ENCODE results near the gene EXOC2.
A peak's percentile ranks its signal among the peaks of the same experiment; 100 is the strongest.
"Not testable (repeated sequence)": the region's sequence is repeated elsewhere in the genome, so short reads cannot be mapped to it uniquely, and the experiment has no call there.

The EXOC2 gene

DNA sequence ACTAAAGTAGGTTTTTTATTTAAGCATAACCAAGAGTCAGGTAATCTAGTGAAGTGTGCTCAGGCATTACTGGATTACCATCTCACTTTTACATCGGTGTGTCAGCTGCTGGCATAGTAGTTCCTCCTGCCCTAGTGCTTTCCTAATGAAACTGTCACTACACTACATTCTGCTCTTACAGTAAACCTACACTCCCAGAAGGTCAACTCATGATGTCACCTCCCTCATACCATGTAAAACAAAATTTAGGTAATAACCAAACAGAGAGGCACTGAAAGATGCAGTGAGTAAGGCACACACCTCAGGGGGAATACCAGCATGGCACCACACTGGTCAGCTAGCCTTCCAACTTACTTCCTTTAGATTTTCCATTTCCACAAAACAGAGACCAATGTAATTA is 59.3 kb downstream of the EXOC2 start:
- DNase-seq: no peak

GRCh38 chr6:628766-629165 is 64.2 kb downstream of the EXOC2 start:
- DNase-seq: no peak

DNA sequence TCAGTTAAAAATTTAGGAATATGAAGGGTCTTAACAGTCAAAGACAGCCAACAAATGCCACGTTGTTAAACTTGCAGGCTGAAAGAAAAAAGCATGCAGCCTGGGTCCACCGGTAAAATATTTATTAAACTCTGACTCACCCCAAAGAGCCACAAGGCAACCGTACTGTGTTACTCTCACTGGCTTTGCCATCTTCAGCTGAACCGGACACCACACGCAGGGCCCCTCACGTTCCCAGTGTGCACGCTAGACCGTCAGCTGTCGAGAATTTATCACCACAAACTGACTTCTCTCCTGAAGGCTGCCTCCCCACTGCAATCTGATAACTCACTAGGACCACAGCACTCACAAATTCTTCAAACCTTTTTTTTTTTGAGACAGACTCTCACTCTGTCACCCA is 66.7 kb downstream of the EXOC2 start:
- peak; percentile 49 for DNase-seq

- peak; percentile 32 for DNase-seq
These were observed 68.0 kb downstream of the EXOC2 start for GRCh38 chr6:624979-625378.

- no peak for DNase-seq
These were observed 70.5 kb downstream of the EXOC2 start for GRCh38 chr6:622462-622861.

DNA sequence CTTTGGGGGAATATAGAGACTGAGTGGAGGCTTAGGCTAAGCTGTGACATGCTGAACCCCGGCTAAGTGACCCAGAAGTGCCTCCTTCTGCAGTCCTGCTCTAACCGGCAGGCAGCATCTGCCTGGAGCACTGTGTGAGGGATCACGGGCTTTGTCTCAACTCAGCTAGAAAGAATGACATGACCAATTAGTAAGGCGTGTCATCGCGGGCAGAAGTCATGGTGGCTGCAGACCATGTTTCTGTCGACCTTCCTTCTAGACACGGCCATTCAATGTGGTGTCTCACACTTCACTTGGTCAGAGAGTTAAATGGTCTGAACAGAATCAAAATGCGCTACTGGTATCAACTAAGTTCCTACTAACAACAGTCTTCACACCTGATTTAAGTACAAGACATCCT is 71.0 kb downstream of the EXOC2 start:
- no peak for DNase-seq

GRCh38 chr6:620950-621349 is 72.0 kb downstream of the EXOC2 start:
- DNase-seq: no peak

GRCh38 chr6:620166-620565 is 72.8 kb downstream of the EXOC2 start:
- DNase-seq: no peak

DNA sequence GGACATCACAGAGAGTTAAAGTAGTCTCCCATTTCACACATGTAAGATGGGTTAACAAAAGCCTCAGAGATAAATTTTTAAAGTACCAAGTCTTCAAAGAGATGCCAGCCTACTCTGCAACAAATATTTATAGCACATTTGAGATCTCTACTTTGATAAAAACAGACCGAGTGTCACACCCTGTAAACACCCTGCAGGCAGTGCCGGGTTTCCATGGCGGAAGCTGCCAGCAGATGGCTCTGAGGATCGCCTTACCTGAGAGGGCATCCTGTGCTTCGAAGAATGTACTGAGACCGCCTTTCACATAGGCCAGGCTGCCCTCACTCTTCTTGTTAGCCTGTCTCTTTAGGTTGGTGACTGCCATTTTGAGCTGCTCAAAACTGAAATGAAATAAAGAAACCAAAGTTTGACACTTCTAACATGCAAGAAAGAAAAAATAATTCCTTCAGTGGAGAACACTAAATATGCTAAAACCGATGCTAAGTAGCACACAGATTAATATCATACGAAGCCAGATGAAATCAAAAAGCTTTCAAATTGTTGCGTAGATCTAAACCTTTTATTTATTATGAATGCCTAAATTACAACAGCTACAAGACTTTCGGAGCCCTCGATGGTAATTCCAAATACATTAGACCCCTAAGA is 75.4 kb downstream of the EXOC2 start:
- no peak for DNase-seq

DNA sequence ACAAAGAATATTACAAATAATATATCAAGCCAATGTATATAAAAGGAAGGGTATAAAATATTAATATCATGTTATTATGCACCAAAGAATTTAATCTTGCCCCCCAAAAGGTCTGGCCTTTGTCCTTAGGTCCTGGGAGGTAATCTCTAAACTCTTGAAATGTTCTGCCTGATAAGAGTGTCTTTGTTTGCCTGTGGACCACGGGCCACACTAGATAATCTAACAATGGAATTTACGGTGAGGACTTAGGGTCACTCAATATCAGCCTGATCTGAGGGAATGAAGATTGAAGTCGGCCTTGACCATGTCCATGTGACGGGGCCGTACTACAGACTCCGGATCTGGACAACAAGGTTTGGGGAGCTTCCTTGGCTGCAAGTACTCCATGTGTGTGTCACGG is 79.0 kb downstream of the EXOC2 start:
- DNase-seq: no peak

GRCh38 chr6:611928-612327 is 81.0 kb downstream of the EXOC2 start:
- no peak for DNase-seq

GRCh38 chr6:610882-611281 is 82.1 kb downstream of the EXOC2 start:
- DNase-seq: no peak

DNA sequence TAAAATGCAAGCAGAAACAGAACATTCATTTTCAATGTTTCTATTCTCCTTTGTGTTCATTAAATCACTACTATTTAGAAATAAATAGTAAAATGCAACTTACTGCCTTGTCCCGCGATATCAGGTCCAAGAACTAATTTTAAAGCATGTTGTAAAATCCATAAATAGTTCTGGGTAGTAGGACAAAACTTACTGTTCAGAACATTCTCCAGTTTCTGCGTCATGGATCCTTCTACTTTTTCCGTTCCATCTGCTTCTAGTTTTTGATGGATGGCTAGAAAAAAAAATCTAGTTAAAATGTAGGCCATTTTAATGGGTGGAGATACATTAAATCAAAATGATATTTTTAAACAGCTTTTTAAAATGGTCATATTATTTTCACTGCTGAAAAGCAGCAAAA is 83.0 kb downstream of the EXOC2 start:
- DNase-seq: no peak

DNA sequence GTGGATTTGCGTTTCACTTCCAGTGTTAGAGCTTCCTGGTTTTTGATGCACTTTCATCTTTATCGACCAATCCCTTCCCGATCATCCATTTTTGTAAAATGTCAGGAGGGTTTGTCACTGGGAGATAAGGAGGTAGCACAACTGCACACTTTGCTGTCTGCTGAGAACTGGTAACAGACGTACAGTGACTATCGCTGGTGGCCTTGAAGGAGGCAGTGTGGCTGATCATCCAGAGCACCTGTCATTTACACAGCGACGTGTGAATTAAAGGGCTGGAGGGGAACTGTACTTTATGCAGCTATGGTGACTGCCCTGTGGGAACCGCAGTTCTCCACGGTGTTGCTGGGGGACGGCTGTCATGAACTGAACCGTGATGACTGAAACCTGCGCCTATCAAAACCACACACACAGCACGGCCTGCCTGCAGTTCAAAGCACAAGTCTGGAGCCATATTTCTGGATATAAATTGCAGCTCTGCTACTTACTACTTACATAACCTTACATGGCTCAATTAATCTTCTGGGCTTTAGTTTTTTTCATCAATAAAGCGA is 86.0 kb downstream of the EXOC2 start:
- no peak for DNase-seq

DNA sequence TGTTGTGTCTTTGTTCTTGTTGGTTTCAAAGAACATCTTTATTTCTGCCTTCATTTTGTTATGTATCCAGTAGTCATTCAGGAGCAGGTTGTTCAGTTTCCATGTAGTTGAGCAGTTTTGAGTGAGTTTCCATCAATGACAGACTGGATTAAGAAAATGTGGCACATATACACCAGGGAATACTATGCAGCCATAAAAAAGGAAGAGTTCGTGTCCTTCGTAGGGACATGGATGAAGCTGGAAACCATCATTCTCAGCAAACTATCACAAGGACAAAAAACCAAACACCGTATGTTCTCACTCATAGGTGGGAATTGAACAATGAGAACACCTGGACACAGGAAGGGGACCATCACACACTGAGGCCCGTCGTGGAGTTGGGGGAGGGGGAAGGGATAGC is 87.0 kb downstream of the EXOC2 start:
- DNase-seq: not testable (repeated sequence)

GRCh38 chr6:604579-604978 is 88.4 kb downstream of the EXOC2 start:
- no peak for DNase-seq

- DNase-seq: no peak
These were observed 89.7 kb downstream of the EXOC2 start for GRCh38 chr6:603265-603664.

DNA sequence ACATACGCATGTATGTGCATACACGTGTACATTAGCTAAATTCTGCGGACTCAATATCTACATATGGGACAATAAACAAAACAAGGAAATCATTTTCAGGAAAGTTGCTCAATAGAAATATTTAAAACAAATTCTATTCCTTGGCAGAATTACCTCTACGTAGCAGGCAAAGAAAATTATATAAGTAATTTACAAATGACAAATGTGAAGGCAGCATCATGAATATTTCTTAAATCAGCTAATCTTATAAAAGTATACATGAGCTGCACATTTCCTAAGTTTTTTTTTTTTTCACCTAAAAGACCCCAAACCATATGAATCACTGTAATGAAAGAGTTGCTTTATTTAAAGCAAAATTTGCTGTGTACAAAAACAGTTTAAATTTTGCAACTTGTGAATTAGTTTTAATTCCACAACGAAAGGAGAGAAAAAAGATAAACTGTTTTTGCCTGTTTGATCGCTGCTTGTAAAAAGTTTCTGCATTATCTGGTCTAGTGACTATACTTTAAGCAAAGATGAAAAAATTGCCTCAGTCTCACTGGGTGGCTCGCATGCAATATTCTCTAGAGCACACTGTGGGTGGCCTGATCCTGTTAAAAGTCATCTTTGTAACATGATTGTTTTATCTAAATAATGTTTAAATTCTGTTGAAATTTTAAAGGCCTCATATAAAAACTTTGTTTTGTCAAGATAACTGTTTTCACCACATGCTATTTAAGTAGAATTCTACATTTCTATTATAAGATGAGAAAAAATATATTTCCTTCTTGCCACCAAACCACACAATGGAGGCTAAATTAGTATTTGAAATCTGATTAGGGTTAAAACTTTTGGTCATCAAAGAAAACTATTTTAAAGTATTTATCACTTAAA is 93.1 kb downstream of the EXOC2 start:
- no peak for DNase-seq

- DNase-seq: no peak
These were observed 99.1 kb downstream of the EXOC2 start for GRCh38 chr6:593907-594212.

DNA sequence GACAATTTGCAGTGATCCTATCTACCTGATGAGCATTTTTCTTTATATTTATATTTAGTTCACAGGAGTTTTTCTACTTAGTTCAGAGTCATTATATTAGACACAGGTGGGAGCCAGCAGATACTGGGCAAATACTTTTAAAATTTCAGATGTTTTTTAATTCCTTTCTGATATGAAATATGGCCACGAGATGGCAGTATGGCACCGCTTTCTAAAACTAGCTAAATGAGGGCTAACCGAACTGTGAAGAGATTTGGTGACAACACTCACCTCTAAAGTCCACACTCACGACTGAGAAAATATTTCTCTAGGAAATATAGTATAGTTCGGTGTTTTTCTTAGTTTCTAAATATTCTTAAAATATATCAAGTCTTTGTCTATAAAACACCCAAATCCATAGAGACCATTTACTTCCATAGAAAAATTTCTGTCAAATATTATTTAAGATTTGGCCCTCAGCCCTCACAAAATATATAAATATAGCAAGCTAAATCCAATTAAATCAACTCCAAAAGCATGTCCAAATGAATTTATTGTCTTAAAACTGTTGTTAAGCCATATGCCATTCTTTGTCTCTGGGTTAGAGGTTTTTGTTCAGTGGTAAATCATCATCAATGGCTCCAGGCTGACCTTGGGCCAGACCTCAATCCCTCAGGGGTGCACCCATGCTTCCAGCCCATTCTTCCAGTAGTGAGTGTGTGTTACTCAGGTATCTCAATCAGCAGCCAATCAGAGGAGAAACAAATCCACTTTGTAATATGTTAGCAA is 99.6 kb downstream of the EXOC2 start:
- peak; percentile 61 for DNase-seq

DNA sequence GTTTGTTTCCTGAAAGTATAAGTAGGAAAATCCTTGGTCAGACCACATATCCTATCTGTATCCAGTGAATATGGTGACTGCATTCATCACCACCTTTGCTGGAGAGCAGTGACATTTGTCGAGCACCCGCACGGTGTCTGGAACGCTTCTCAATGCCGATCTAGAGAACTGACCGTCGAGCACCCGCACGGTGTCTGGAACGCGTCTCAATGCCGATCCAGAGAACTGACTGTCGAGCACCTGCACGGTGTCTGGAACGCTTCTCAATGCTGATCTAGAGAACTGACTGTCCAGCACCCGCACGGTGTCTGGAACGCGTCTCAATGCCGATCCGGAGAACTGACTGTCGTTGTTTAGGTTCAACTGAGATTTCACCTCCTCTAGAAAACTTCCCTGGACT is 103.8 kb downstream of the EXOC2 start:
- no peak for DNase-seq

GRCh38 chr6:586553-586952 is 106.4 kb downstream of the EXOC2 start:
- no peak for DNase-seq

DNA sequence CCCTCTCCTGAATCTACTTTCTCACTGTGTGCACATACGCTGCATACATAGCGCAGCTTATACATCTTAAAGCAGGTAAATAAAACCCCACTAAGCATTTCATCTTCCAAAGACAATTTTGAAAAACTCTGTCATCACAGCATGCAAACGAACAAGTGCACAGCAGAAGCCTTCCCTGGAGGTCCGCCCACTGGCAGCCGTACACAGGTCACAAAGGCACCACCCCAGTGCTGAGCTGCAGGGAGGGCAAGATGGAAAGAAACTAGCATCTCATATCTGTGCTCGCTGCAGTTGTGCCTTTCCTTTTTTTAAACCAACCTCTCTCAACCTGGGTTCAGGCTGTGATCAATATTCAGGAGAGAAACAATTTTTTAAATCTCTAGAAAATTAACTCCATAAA is 109.3 kb downstream of the EXOC2 start:
- DNase-seq: no peak

- DNase-seq: no peak
These were observed 109.8 kb downstream of the EXOC2 start for GRCh38 chr6:583116-583515.
